ENCODE measurements around the gene CHST11. TPM values are rescaled to one million over a fixed set of nuclear protein-coding genes. Genes with fewer than 3 reads are reported as not detected.

Gene CHST11
- total RNA-seq, 1 donor from 2014 or later, result 11.4 TPM

GRCh38 chr12:104576980-104577580 lies 120.3 kb downstream of the CHST11 start:
- DNase-seq (ENCODE audit: low spot score, unreplicated experiment), result no peak
- Mint-ChIP-seq H3K36me3 (ENCODE audit: insufficient read depth) (peaks cover 1% of the 10 kb centered on the region), H3K27ac (no peak overlapping the region), H3K9me3 (ENCODE audit: low read depth) (no peaks in the 10 kb centered on the region), H3K4me3 (ENCODE audit: low read depth) (no peak overlapping the region), H3K27me3 (peaks cover 6% of the 10 kb centered on the region), H3K4me1 (ENCODE audit: low read depth) (peaks cover 2% of the 10 kb centered on the region)
- no peak for TF ChIP-seq CTCF (IDR thresholded peaks at IDR 0.05; ENCODE audit: unreplicated experiment)

DNA sequence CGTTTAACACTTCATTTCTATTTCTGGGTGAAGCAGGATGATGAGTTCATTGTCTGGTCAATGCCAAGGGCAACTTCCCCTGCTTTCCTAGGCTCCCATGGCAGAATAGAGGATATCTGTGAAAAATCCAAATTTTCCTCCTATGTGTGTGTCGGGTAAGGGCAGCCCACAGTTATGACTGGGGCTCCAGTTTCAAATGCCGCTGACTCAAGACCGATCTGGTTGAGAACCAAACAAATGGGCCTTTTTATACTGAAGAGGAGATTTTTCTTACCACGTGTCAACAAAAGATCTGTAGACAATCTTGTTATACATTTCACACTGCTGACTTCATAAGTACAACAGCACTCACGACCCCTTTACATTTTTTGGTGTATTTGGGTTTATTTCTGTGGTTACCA lies 120.8 kb downstream of the CHST11 start:
- TF ChIP-seq CTCF (IDR thresholded peaks at IDR 0.05; ENCODE audit: unreplicated experiment), result no peak
- Mint-ChIP-seq H3K4me1 (ENCODE audit: low read depth) (peaks cover 2% of the 10 kb centered on the region), H3K27ac (no peak overlapping the region)

DNA sequence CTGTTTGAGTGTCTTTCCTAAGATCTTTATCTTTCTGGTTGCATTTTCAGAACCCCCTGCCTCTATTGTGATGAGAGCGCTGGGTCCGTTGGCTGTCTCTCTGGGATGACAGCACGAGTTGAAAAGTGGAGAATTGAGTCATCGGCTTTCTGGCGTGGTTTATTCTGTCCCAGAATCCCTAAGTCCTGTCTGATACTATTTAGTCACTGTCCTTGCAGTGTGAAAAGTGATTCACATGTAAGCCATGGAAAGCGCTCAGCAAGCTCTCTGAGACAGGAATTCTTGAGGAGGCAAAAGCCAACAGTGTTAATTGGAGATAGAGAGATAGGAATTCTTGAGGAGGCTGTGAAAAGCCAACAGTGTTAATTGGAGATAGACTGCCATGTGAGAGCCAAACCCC lies 121.7 kb downstream of the CHST11 start:
- H3K4me3 Mint-ChIP-seq (ENCODE audit: low read depth), result no peak overlapping the region
- peaks cover 2% of the 10 kb centered on the region for H3K4me1 Mint-ChIP-seq (ENCODE audit: low read depth)
- H3K27me3 Mint-ChIP-seq, result peaks cover 6% of the 10 kb centered on the region

More for the DNA sequence above, 120.8 kb downstream of the CHST11 start:
- no peak for DNase-seq (ENCODE audit: low spot score, unreplicated experiment)
- Mint-ChIP-seq H3K36me3 (ENCODE audit: insufficient read depth) (peaks cover 1% of the 10 kb centered on the region), H3K4me3 (ENCODE audit: low read depth) (no peak overlapping the region), H3K9me3 (ENCODE audit: low read depth) (no peaks in the 10 kb centered on the region), H3K27me3 (peaks cover 6% of the 10 kb centered on the region)

GRCh38 chr12:104579718-104580495 lies 123.2 kb downstream of the CHST11 start:
- no peak overlapping the region for H3K4me3 Mint-ChIP-seq (ENCODE audit: low read depth)
- peaks cover 6% of the 10 kb centered on the region for H3K27me3 Mint-ChIP-seq
- H3K4me1 Mint-ChIP-seq (ENCODE audit: low read depth), result peaks cover 2% of the 10 kb centered on the region
- no peaks in the 10 kb centered on the region for H3K9me3 Mint-ChIP-seq (ENCODE audit: low read depth)
- H3K36me3 Mint-ChIP-seq (ENCODE audit: insufficient read depth), result no peaks in the 10 kb centered on the region
- no peak for TF ChIP-seq CTCF (IDR thresholded peaks at IDR 0.05; ENCODE audit: unreplicated experiment)
- H3K27ac Mint-ChIP-seq, result no peak overlapping the region
- DNase-seq (ENCODE audit: low spot score, unreplicated experiment), result no peak

More for the DNA sequence above, 121.7 kb downstream of the CHST11 start:
- TF ChIP-seq CTCF (IDR thresholded peaks at IDR 0.05; ENCODE audit: unreplicated experiment), result no peak
- Mint-ChIP-seq H3K27ac (no peak overlapping the region), H3K36me3 (ENCODE audit: insufficient read depth) (no peaks in the 10 kb centered on the region), H3K9me3 (ENCODE audit: low read depth) (no peaks in the 10 kb centered on the region)
- no peak for DNase-seq (ENCODE audit: low spot score, unreplicated experiment)

DNA sequence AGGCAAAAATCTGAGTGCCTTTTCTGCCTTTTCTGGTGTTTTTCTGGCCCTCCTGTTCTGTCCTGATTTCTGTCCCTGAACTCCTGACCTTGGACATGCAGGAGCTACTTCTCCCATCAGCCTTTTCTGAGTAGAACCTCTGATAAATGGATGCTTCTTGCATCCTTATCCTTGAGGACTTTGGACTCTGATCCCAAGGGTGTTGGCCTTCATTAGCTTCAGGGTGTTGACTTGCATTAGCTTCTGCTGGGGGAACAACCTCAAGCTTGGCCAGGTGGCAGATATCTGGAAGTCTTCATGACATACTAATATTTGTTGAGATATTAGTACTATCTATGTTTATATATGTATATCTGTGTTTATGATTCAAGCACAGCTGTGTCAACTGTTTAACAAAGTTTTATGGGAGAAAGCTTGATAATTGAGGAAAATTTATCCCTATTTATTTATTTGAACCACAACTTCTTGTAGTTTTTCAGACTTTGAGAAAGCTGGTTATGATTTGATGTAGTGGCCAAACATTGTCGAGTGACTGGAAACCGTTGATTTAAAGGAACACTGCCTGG lies 124.3 kb downstream of the CHST11 start:
- no peak overlapping the region for H3K4me3 Mint-ChIP-seq (ENCODE audit: low read depth)
- H3K36me3 Mint-ChIP-seq (ENCODE audit: insufficient read depth), result no peaks in the 10 kb centered on the region
- peaks cover 2% of the 10 kb centered on the region for H3K4me1 Mint-ChIP-seq (ENCODE audit: low read depth)
- peaks cover 6% of the 10 kb centered on the region for H3K27me3 Mint-ChIP-seq
- no peak overlapping the region for H3K27ac Mint-ChIP-seq
- no peak for TF ChIP-seq CTCF (IDR thresholded peaks at IDR 0.05; ENCODE audit: unreplicated experiment)
- H3K9me3 Mint-ChIP-seq (ENCODE audit: low read depth), result no peaks in the 10 kb centered on the region
- no peak for DNase-seq (ENCODE audit: low spot score, unreplicated experiment)
